Smooth muscle cell (in vitro differentiated cells): ENCODE data around the gene POU2AF2. TPM values are rescaled to one million over a fixed set of nuclear protein-coding genes. Genes with fewer than 3 reads are reported as not detected.
"Not testable (repeated sequence)": the region's sequence is repeated elsewhere in the genome, so short reads cannot be mapped to it uniquely, and the experiment has no call there.

Experiments
- DNase-seq: peaks from one replicate; lab custom pipeline; 2025; ENCODE audit not compliant: unreplicated experiment; lab: John Stamatoyannopoulos, UW
- H2AFZ ChIP-seq: fragments of 200-600 bp; sonication (generic); 2 replicates; pipeline ENCODE4 v1.6.0; 2016; ENCODE audit warnings: antibody characterized with exemption, low read depth, mild to moderate bottlenecking
- H3F3A ChIP-seq: fragments of 200-600 bp; sonication (generic); 2 replicates; pipeline ENCODE4 v1.6.0; 2017; ENCODE audit warnings: antibody characterized with exemption, low read depth
- H3K27ac ChIP-seq: fragments of 200-600 bp; sonication (generic); 2 replicates; pipeline ENCODE4 v1.5.1; 2016; ENCODE audit warnings: low read depth, mild to moderate bottlenecking
- H3K27me3 ChIP-seq: fragments of 200-600 bp; sonication (generic); 2 replicates; pipeline ENCODE4 v1.6.1; 2016; ENCODE audit warnings: low read depth, mild to moderate bottlenecking
- H3K36me3 ChIP-seq: fragments of 200-600 bp; sonication (generic); 2 replicates; pipeline ENCODE4 v1.5.1; 2016; ENCODE audit warnings: low read depth
- H3K4me1 ChIP-seq: fragments of 200-600 bp; sonication (generic); 2 replicates; pipeline ENCODE4 v1.5.1; 2016; ENCODE audit warnings: low read depth
- H3K4me2 ChIP-seq: fragments of 200-600 bp; sonication (generic); 2 replicates; pipeline ENCODE4 v1.6.0; 2016; ENCODE audit warnings: mild to moderate bottlenecking
- H3K4me3 ChIP-seq: fragments of 200-600 bp; sonication (generic); 2 replicates; pipeline ENCODE4 v1.5.1; 2016; ENCODE audit warnings: mild to moderate bottlenecking
- H3K79me2 ChIP-seq: fragments of 200-600 bp; sonication (generic); 2 replicates; pipeline ENCODE4 v1.6.0; 2016; ENCODE audit warnings: low read depth, mild to moderate bottlenecking
- H3K9ac ChIP-seq: fragments of 200-600 bp; sonication (generic); 2 replicates; pipeline ENCODE4 v1.6.0; 2016; ENCODE audit warnings: low read depth
- H3K9me3 ChIP-seq: fragments of 200-600 bp; sonication (generic); replicated peaks from 2 replicates; pipeline ENCODE4 v1.5.1; 2016; ENCODE audit warnings: low read depth
- H4K20me1 ChIP-seq: fragments of 200-600 bp; sonication (generic); 2 replicates; pipeline ENCODE4 v1.6.0; 2016; ENCODE audit warnings: low read depth
- CTCF ChIP-seq: fragments of 200-600 bp; sonication (generic); IDR thresholded peaks from 2 replicates; pipeline ENCODE4 v1.5.1; 2017; ENCODE audit warnings: borderline replicate concordance, mild to moderate bottlenecking, antibody characterized with exemption; ENCODE audit not compliant: insufficient read depth, poor library complexity, severe bottlenecking
- WGBS: methylation state at CpG from one replicate; pipeline ENCODE4 v1.1.7; 2016; ENCODE audit warnings: low lambda C conversion rate; 5-methylcytosine and 5-hydroxymethylcytosine counted together
- polyA plus RNA-seq: library from polyadenylated mRNA; unstranded; fragments of >200 nt; fragmentation: Nextera tagmentation; extraction: Ambion mirVana; gene quantifications from 2 replicates; pipeline ENCODE4 v1.2.1, GENCODE V29; 2016
- total RNA-seq: library from RNA; depleted of rRNA; stranded (reverse); fragments of >200 nt; gene quantifications from 2 replicates; pipeline ENCODE4 v1.2.3, GENCODE V29; 2014

POU2AF2 gene
- total and polyA plus RNA-seq, 2 experiments from 2014 or later: not detected

GRCh38 chr11:111222821-111223455, 22.6 kb upstream of the POU2AF2 start:
- H3K79me2 ChIP-seq, H3F3A ChIP-seq, H2AFZ ChIP-seq, DNase-seq, H3K27ac ChIP-seq, H3K4me3 ChIP-seq, H4K20me1 ChIP-seq, H3K27me3 ChIP-seq, H3K4me1 ChIP-seq, H3K9me3 ChIP-seq, H3K4me2 ChIP-seq, H3K9ac ChIP-seq, H3K36me3 ChIP-seq: not testable (repeated sequence)
- WGBS: 93% methylated on average over 20 of the region's 20 CpGs

- no peak overlapping the region for H3K4me3 ChIP-seq
- H2AFZ ChIP-seq: no peak overlapping the region
- no peaks in the 10 kb centered on the region for H3K27me3 ChIP-seq
- no peaks in the 10 kb centered on the region for H3K36me3 ChIP-seq
- no peak for DNase-seq
- H3K4me1 ChIP-seq: no peaks in the 10 kb centered on the region
- no peaks in the 10 kb centered on the region for H3K79me2 ChIP-seq
- H3K9me3 ChIP-seq: no peaks in the 10 kb centered on the region
- no peak for TF ChIP-seq CTCF
- H4K20me1 ChIP-seq: no peaks in the 10 kb centered on the region
- no peaks in the 10 kb centered on the region for H3F3A ChIP-seq
- H3K4me2 ChIP-seq: no peak overlapping the region
- no peak overlapping the region for H3K9ac ChIP-seq
- 79% methylated on average over 3 of the region's 3 CpGs for WGBS
- H3K27ac ChIP-seq: no peak overlapping the region
Measured at GRCh38 chr11:111225881-111226280, 19.6 kb upstream of the POU2AF2 start.

- Histone ChIP-seq H3K4me3 (no peak overlapping the region), H3K79me2 (no peaks in the 10 kb centered on the region), H3K4me2 (no peak overlapping the region), H4K20me1 (no peaks in the 10 kb centered on the region), H3K36me3 (no peaks in the 10 kb centered on the region), H3K4me1 (no peaks in the 10 kb centered on the region), H2AFZ (no peak overlapping the region), H3K9ac (no peak overlapping the region), H3K27me3 (peaks cover 4% of the 10 kb centered on the region), H3K9me3 (no peaks in the 10 kb centered on the region), H3K27ac (no peak overlapping the region), H3F3A (no peaks in the 10 kb centered on the region)
- no peak for TF ChIP-seq CTCF
- DNase-seq: no peak
- 69% methylated on average over 6 of the region's 6 CpGs for WGBS
Measured at GRCh38 chr11:111229604-111230003, 15.9 kb upstream of the POU2AF2 start.

GRCh38 chr11:111230122-111230465, 15.4 kb upstream of the POU2AF2 start:
- TF ChIP-seq CTCF: no peak
- H3K79me2 ChIP-seq: no peaks in the 10 kb centered on the region
- H4K20me1 ChIP-seq: no peaks in the 10 kb centered on the region
- peak overlapping the region; percentile 39 for H3K4me3 ChIP-seq
- 55% methylated on average over 6 of the region's 6 CpGs for WGBS
- no peaks in the 10 kb centered on the region for H3K9me3 ChIP-seq
- H3K4me1 ChIP-seq: no peaks in the 10 kb centered on the region
- H3K4me2 ChIP-seq: peak overlapping the region; percentile 82
- H3K9ac ChIP-seq: no peak overlapping the region
- H3K36me3 ChIP-seq: no peaks in the 10 kb centered on the region
- no peak for DNase-seq
- H2AFZ ChIP-seq: peak overlapping the region; percentile 76
- peaks cover 7% of the 10 kb centered on the region for H3K27me3 ChIP-seq
- H3K27ac ChIP-seq: no peak overlapping the region
- no peaks in the 10 kb centered on the region for H3F3A ChIP-seq
